Jurkat, Clone E6-1 (cell line): ENCODE measurements around the gene PARP14.
"Not testable (repeated sequence)": the region's sequence is repeated elsewhere in the genome, so short reads cannot be mapped to it uniquely, and the experiment has no call there.

Source experiments
- DNase-seq: peaks from one replicate; pipeline ENCODE4 v3.0.0-alpha.2; 2011; ENCODE audit warnings: low read depth, low spot score
- H3K4me3 ChIP-seq: 2 replicates; pipeline ENCODE4 v1.5.1; 2011; ENCODE audit warnings: mild to moderate bottlenecking, low read length, control low read depth, moderate library complexity

The PARP14 gene

DNA sequence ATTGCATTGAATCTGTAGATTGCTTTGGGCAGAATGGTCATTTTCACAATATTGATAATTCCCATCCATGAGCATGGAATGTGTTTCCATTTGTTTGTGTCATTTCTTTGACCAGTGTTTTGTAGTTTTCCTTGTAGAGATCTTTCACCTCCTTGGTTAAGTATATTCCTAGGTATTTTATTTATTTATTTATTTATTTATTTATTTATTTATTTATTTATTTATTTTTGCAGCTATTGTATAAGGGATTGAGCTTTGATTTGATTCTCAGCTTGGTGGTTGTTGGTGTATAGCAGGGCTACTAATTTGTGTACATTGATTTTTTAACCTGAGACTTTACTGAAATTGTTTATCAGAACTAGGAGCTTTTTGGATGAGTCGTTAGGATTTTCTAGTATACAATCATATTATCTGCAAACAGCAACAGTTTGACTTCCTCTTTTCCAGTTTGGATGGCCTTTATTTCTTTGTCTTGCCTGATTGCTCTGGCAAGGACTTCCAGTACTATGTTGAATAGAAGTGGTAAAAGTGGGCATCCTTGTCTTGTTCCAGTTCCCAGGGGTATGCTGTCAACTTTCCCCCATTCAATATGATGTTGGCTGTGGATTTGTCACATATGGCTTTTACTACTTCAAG is 30.1 kb downstream of the PARP14 start:
- H3K4me3 ChIP-seq, DNase-seq: not testable (repeated sequence)

DNA sequence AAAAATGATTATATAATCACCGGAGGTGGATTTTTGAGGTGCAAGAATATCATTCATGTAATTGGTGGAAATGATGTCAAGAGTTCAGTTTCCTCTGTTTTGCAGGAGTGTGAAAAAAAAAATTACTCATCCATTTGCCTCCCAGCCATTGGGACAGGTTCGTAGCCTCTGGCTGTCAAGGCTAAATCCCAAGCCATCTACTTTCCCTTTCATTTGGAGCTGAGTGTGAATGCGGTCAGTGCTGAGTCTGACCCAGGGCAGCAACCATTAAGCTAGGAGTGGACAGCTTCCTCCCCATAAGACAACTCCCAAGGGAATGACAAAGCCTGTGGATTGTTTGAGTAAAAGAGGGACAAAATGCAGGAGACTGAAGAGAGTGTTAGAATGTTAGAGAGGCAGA is 33.6 kb downstream of the PARP14 start:
- DNase-seq: no peak
- H3K4me3 ChIP-seq: no peak overlapping the region

DNA sequence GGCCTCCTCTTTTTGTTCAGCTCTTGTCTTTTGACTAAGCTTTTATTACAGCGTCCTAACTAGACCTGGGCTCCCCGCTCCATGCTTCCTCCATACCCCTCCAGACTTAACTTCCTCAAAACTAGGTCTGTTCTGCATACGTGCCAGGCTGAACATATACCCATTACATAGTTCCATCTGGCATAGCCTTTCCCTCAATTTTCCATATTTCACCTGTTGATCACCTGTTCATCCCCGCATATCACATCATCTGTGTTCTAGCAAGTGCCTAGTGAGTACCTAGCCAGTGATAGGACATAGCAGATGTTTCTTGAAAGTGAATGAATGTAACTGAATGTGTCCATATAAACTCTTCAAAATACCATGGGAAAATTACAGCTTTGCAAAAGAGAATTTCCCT is 36.0 kb downstream of the PARP14 start:
- no peak for DNase-seq
- no peak overlapping the region for H3K4me3 ChIP-seq

DNA sequence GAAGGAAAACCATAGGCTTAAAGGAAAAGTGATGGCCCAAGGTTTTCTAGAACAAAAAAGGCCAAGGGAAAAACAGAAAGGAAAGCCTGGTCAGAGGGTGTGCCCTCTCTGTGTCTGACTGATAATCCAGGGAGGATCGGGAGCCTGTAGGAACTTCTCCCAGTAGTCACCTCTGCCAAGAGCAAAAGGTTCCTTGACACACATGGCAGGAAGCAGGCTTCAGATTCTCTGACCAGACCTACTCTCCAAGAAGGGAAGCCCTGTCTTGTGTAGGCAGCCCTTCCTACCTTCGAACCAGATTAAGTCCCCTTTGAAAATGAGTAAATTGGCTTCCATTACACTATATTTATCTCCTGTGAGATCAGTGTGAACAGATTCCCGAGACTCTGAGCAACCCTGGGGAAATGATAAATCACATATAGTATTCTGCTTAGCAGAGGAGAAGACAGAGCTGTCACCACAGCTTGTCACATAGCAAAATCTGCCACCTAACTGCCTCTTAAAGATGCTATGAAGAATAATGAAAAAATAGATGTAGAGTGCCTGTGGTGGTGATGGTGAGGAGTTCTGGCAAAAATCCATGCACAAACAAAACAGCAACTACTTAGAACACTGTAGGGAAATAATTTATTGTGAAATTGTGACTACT is 38.8 kb downstream of the PARP14 start:
- DNase-seq: no peak
- no peak overlapping the region for H3K4me3 ChIP-seq

DNA sequence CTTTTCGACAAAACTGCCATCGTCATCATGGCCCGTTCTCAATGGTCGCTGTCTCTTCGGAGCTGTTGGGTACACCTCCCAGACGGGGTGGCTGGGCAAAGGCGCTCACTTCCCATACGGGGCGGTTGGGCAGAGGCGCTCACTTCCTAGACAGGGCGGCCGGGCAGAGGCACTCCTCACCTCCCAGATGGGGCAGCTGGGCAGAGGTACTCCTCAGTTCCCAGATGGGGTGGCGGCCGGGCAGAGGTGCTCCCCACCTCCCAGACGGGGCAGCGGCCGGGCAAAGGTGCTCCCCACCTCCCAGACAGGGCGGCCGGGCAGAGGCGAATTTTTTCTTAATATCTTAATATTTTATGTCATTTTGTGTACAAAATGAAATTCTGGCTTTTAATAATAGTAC is 44.5 kb downstream of the PARP14 start:
- H3K4me3 ChIP-seq: no peak overlapping the region
- no peak for DNase-seq

DNA sequence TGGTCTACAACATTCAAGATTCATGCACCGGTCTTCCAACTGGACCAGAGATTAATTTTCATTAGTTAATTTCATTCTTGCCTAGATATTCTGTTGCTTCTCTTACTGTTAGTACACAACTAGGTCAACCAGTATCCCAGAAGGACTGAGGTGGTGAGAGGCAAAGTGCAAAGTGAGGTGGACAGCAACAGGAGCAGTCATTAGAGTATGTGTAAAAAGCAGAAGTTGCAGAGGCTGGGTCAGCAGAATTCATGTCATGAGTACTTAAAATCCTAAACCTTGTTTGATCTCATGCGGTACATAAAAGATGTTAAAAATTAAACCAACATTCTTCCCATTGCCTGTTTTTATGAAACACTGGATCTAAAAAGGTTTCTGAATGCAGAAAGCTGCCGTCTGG is 46.7 kb downstream of the PARP14 start:
- H3K4me3 ChIP-seq: no peak overlapping the region
- DNase-seq: no peak

DNA sequence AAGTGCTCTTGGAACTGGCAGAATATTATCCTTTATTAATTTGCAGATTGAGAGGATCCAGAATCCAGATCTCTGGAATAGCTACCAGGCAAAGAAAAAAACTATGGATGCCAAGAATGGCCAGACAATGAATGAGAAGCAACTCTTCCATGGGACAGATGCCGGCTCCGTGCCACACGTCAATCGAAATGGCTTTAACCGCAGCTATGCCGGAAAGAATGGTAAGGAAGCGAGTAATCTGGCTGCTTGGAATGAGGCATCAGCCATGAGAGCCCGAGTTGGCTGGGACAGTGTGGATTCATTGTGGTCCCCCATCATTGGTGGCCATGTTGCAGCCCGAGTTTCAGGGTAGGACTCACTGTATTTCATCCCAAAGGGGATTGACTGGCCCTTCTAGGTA is 47.1 kb downstream of the PARP14 start:
- DNase-seq: no peak
- no peak overlapping the region for H3K4me3 ChIP-seq

DNA sequence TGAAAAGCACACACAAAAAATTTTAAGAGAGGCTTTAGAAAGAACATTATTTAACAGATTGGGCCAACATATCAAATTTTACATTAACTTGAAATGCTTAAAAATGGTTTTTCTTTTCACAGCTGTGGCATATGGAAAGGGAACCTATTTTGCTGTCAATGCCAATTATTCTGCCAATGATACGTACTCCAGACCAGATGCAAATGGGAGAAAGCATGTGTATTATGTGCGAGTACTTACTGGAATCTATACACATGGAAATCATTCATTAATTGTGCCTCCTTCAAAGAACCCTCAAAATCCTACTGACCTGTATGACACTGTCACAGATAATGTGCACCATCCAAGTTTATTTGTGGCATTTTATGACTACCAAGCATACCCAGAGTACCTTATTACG is 47.5 kb downstream of the PARP14 start:
- H3K4me3 ChIP-seq: no peak overlapping the region
- DNase-seq: no peak

DNA sequence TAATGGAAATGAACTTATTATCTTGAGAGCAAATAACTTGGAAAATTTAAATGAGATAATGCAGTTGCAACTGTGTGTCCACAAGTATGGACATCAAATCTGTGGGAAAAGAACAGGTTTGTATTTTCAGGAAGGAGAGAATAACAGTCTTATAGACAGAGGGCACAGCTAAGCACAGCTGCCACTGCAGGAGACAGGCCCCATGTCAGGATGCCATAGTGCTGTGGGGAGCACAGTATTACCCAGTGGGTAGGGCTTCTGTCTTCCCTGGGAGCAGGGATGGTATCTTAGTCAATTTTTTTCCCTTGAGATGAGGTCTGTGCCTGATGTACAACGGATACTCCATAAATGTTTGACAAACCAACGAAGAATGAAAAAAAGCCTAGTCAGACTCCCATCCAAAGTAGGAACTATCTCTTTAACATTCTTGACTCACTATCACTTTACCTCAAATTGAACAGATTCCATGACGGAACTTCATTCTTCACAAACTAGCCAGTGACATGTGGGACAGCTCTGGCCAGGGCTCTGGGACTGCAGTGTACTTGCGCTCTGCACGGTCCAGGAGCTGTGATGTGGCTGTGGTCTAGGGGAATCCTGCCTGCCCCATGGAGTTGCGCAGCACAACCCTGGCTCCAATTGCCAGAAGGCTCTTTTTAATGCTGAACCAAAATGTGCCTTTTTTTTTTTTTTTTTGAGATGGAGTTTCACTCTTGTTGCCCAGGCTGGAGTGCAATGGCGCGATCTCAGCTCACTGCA is 48.3 kb downstream of the PARP14 start:
- H3K4me3 ChIP-seq: no peak overlapping the region
- no peak for DNase-seq

DNA sequence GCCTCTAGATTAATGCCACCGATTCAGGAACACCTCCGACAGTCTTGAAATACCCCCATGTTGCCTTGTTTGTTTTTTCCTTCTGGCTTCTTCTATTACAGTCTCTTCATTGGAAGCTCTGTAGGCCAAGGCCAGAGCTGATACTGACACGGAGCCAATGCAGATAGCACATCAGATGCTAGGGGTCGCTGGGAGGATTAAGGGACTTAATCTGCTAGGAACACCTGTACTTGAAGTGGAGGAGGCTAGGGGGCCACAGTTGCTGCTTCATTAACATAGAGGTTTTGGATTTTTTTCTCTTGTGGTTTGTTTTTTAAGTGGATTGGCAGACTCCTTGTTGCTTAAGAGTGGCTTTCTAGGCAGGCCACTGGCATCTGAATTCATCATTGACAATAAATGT is 49.6 kb downstream of the PARP14 start:
- DNase-seq: peak; percentile 74
- no peak overlapping the region for H3K4me3 ChIP-seq

DNA sequence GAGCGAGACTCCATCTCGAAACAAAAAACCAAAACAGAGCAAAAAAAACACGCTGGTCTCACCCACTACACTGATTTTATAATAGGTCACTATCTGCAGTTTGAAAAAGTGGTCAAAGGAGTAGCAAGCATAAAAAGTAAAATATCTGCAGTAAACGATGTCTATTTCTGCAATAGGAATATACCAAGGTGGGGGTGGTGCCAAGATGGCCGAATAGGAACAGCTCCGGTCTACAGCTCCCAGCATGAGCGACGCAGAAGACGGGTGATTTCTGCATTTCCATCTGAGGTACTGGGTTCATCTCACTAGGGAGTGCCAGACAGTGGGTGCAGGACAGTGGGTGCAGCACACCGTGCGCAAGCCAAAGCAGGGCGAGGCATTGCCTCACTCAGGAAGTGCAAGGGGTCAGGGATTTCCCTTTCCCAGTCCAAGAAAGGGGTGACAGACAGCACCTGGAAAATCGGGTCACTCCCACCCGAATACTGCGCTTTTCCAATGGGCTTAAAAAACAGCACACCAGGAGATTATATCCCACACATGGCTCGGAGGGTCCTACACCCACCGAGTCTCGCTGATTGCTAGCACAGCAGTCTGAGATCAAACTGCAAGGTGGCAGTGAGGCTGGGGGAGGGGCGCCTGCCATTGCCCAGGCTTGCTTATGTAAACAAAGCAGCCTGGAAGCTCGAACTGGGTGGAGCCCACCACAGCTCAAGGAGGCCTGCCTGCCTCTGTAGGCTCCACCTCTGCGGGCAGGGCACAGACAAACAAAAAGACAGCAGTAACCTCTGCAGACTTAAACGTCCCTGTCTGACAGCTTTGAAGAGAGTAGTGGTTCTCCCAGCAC is 52.3 kb downstream of the PARP14 start:
- DNase-seq, H3K4me3 ChIP-seq: not testable (repeated sequence)

DNA sequence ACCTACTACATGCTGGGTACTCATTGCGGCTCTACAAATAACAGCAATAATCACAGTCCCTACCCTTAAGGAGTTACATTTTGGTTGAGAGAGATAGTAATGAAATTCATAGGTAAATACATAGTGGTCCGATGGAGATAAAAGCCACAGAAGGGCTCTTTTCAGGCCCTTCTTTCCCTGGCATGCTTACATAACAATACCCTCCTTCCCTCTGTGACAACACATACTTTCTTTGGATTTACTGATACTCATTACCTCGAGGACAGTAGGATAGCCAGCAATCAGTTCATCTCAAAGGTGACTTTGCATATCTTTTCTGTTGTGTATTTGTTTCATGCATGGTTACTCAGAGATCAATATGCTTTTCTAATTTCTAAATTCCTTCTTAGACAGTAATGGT is 58.5 kb downstream of the PARP14 start:
- no peak for DNase-seq
- no peak overlapping the region for H3K4me3 ChIP-seq

DNA sequence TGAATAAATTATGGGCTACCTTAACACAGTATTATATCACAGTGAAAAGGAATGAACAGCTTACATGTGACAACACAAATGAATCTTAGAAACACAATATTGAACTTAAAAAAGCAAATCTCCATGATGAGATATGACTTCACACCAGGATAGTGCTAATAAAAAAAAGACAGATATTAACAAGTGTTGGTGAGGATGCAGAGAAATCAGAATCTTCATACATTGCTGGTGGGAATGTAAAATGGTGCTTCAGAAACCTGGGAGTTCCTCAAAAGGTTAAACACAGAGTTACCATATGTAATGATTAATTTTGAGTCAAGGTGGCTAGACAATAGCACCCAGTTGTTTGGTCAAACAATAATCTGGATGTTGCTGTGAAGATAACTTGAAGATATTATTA is 61.6 kb downstream of the PARP14 start:
- no peak overlapping the region for H3K4me3 ChIP-seq
- DNase-seq: no peak

DNA sequence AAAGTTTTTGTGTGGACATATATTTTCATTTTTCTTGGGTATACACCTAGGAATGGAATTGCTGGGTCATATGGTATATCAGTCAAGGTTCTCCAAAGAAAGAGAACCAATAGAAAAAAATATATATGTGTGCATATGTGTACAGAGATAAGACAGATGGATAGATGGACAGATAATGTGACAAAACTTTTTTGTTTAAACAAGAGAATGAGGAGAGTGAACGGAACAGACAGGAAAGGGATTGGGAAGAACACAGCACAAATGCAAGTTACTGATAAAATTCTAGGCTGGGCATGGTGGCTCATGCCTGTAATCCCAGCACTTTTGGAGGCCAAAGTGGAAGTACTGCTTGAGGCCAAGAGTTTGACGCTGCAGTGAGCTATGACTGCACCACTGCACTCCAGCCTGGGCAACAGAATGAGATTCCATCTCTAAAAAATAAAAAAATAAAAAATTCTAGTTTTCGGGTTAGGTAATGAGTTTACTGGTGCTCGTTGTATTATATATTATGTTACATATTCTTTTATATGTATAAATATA is 63.0 kb downstream of the PARP14 start:
- no peak overlapping the region for H3K4me3 ChIP-seq

DNA sequence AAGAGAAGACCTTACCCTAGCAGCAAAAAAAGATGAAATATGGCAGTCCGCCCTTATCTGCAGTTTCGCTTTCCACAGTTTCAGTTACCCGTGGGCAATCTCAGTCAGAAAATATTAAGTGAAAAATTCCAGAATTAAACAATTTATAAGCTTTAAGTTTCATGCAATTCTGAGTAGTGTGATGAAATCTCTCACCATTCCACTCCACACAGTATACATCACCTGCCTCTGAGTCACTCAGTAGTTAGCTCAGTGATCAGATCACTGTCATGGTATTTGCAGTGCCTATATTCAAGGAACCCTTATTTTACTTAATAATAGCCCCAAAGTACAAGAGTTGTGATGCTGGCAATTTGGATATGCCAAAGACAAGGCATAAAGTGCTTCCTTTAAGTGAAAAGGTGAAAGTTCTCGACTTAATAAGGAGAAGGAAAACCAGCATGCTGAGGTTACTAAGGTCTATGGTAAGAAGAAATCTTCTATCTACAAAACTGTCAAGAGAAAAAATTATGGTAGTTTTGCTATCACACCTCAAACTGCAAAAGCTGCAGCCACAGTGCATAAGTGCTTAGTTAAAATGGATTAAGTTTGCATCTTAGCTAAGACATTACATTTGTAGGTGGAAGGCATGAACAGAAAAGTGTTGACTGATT is 64.9 kb downstream of the PARP14 start:
- DNase-seq: no peak
- no peak overlapping the region for H3K4me3 ChIP-seq

More for the DNA sequence above, 63.0 kb downstream of the PARP14 start:
- no peak for DNase-seq

DNA sequence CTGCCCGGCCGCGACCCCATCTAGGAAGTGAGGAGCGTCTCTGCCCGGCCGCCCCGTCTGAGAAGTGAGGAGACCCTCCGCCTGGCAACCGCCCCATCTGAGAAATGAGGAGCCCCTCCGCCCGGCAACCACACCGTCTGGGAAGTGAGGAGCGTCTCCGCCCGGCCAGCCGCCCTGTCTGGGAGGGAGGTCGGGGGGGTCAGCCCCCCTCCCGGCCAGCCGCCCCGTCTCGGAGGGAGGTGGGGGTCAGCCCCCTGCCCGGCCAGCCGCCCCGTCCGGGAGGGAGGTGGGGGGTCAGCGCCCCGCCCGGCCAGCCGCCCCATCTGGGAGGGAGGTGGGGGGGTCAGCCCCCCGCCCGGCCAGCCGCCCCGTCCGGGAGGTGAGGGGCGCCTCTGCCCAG is 66.7 kb downstream of the PARP14 start:
- not testable (repeated sequence) for H3K4me3 ChIP-seq, DNase-seq

DNA sequence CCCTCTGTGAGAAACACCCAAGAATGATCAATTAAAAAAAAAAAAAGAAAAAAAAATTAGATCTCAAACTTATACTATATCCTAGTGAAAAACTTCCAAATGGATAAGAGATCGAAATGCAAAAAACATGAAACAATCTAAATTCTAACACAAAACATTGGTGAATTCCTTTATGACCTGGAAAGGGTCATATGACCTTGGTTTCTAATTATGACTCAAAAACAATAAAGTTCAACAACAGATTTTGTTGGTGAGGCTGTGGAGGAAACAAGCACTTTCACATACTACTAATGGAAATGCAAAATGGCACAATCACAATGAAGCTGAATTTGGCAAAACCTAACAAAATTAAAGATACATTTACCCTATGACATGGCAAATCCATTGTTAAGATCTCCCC is 67.7 kb downstream of the PARP14 start:
- H3K4me3 ChIP-seq: no peak overlapping the region
- no peak for DNase-seq

DNA sequence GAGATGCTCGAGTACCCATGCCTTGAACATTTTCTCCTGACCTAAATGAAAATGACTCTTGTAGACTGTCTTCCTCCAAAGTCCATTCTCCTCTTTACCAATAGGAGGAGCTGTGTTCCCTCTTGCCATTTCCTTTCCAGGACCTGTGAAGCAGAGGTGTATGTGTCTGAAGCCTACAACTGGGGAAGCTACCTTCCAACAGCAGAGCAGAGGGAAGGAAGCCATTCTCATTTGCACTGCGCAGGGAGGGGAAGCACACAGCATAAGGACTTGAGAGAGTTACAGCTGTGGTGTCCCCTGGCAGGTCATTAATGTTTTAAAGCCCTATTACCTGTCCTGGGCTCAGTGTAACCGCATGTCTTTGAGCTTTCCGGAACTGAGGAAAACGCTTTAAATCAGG is 74.3 kb downstream of the PARP14 start:
- peak; percentile 51 for DNase-seq
- no peak overlapping the region for H3K4me3 ChIP-seq

DNA sequence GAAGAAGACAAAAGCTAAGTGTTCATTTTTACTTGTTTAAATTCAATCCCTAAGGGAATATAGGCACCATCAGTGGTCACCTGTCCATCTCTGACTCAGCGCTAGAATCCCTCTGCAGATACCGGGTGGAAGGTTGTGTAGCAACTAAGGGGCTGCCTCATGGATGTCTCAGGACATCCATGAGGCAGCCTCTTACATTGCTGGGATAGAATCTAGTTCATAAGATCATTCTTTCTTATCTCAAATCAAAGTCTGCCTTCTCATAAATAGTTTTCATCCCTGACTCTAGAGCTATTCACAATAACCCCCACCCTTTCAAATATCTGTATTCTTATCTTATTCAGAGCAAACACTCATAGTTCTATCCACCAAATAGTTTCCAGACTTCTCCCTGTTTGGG is 74.9 kb downstream of the PARP14 start:
- H3K4me3 ChIP-seq: no peak overlapping the region
- DNase-seq: no peak
